ENCODE measurements around the gene TMEM270. TPM values are rescaled to one million over a fixed set of nuclear protein-coding genes. Genes with fewer than 3 reads are reported as not detected.
"Not testable (repeated sequence)": the region's sequence is repeated elsewhere in the genome, so short reads cannot be mapped to it uniquely, and the experiment has no call there.

Gene TMEM270
- total RNA-seq, 1 donor from 2014 or later = not detected

DNA sequence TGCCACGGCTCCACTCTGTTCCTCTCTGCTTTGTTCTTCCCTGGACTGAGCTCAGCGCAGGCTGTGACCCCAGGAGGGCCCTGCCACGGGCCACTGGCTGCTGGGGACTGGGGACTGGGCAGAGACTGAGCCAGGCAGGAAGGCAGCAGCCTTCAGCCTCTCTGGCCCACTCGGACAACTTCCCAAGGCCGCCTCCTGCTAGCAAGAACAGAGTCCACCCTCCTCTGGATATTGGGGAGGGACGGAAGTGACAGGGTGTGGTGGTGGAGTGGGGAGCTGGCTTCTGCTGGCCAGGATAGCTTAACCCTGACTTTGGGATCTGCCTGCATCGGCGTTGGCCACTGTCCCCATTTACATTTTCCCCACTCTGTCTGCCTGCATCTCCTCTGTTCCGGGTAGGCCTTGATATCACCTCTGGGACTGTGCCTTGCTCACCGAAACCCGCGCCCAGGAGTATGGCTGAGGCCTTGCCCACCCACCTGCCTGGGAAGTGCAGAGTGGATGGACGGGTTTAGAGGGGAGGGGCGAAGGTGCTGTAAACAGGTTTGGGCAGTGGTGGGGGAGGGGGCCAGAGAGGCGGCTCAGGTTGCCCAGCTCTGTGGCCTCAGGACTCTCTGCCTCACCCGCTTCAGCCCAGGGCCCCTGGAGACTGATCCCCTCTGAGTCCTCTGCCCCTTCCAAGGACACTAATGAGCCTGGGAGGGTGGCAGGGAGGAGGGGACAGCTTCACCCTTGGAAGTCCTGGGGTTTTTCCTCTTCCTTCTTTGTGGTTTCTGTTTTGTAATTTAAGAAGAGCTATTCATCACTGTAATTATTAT lies 28.9 kb upstream of the TMEM270 start:
- no peak for DNase-seq (ENCODE audit: low read depth in 2 of 2)

DNA sequence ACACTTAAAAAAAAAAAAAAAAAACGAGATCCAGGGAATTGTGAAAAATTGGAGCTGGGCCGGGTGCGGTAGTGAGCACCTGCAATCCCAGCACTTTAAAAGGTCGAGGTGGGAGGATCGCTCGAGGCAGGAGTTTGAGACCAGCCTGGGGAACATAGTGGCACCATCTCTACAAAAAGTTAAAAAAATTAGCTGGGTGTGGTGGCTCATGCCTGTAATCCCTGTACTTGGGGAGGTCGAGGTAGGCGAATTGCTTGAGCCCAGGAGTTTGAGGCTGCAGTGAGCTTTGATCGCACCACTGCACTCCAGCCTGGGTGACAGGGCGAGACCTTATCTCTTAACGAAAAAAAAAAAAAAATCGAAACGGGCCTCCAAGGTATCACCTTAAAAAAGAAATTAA lies 28.2 kb upstream of the TMEM270 start:
- DNase-seq (ENCODE audit: low read depth in 2 of 2) = no peak

DNA sequence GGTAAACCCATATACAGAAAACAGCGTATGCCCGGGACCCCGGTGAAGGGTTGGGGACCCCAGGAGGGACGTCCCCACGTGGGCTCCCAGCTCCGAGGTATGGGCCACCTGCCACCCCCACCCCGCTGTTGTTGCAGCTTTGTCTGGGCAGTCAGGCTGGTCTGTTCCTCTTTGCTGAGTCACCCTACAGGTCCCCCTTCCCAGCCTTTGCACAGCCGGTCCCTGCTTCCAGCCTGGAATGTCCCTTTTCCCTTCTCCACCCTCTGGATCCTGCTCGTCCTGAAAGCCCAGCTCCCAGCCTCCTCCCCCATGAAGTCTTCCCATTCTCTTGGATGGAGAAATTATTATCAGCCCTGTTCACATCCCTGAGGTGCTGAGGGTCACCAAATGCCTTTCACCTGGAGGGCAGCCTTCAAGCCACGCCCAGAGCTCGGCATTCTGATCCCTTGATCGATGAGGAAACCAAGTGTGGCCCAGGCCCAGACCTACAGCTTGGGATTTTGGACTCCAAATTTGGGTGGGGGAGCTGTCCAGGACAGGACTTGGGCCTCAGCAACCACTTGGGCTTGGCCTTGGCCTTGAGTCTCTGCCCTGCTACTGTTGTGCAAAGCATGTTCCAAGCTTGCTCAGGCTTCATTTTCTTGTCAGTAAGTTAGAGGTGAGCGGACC lies 27.6 kb upstream of the TMEM270 start:
- no peak for DNase-seq (ENCODE audit: low read depth in 2 of 2)

DNA sequence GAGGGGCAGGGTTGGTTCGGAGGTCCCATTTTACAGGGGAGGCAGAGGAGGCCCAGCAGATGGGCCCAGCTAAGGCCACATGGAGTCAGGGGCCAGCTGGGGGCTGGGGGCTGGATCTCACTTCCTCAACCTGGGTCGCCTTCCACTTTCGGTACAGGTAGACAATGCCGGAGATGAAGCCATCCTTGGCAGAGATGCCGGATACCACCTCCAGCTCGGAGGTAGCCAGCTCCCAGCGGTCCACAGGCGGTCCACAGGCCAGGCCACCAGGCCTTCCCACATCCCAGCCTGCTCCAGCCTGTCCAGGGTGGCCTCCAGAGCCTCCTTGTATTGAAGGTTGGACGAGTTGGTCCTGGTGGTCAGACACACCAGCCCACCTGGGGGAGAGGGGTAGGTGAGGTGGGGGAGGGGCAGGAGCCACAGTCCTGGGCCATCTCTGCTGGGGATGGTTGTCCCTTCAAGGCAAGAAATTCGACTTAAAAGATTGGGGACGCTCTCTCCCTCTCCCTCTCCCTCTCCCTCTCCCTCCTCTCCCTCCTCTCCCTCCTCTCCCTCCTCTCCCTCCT lies 26.2 kb upstream of the TMEM270 start:
- no peak for DNase-seq (ENCODE audit: low read depth in 2 of 2)

DNA sequence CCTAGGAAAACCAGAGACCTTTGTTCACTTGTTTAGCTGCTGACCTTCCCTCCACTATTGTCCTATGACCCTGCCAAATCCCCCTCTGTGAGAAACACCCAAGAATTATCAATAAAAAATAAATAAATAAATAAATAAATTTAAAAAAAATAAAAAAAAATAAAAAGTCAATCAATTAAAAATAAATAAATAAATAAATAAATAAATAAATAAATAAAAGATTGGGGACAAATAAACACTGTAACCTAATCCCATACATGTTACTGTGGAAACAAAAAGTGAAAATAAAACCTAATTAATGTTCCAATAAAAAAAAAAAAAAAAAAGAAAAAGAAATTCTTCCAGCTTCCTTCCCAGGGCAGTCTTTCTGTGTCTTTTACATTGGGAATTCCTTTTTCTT lies 23.8 kb upstream of the TMEM270 start:
- DNase-seq (ENCODE audit: low read depth in 2 of 2) = not testable (repeated sequence)

DNA sequence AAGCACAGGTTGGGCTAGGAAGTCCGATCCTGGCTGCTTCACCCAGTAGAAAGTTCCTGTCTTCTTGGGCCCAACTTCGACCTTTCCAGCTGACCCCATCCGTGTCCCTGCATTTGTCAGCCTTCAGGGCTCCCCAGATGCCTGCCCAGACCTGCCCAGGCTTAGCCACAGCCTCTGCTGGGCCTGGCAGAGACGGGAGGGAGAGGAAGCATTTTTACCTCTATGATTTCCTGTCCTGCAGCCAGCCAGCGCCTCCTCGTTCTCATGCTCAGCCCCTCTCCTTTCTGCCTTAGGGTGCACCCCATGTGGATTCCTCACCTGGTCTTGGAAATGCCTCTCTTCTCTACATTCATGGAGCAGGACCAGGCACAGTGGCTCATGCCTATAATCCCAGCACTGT lies 22.3 kb upstream of the TMEM270 start:
- no peak for DNase-seq (ENCODE audit: low read depth in 2 of 2)

DNA sequence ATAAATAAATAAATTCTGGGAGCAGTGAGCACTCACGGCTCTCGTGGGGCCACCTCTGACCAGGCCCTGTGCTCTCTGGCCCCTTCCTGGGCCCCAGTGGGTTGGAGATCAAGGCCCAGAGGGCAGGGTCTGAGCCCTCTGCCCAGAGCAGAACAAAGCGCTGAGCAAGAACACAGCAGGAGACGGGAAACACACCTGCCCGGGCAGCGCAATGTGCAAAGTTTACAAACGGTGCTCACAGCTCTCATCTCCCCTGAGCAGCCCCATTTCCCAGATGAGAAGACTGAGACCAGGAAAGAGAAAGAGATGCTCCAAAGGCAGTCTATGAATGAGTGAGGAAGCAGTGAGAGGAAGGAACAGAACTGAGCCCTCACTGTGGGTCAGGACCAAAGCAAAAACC lies 21.7 kb upstream of the TMEM270 start:
- DNase-seq (ENCODE audit: low read depth in 2 of 2) = no peak

DNA sequence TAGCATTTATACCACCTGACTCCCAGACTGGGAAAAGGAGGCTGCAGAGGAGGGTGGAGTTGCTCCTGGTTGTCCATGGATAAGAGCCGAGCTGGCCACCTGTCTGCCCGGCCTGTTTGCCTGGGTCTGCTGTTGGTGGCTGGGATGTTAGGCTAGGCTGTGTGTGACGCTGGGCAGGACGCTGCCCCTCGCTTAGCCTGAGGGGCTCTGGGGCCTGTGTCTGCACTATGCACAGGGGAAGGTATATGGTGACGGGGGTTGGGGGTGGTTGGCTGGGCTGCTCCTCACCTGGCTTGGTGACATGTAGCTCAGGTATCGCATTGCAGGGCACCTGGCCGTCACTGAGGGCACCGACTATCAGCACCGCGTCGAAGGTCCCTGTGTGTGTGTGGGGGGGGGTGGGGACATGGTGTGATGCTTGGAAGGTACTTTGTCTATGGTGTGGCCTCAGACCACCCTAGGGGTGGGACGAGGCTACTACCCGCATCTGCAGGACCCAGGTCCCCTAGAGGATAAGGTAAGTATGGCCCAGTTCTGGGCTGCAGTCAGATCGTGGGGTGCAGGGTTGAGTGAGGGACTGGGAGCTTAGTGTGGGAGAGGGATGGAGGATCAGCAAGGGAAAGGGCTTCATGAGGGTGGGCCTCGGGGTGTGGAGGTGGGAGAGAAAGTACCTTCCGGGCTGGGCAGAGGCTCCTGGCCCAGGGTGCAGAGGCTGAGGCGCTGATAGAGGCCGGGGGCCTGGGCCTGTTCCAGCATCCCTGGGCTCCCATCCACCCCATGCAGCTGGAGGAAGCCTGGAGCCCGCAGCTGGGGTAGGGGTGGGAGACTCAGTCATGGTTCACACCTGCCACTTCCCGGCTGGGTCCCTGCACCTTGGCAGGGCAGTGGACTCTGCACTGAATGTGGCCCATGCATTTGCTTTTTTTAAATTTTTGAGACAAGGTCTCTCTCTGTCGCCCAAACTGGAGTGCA lies 20.9 kb upstream of the TMEM270 start:
- DNase-seq (ENCODE audit: low read depth in 2 of 2) = no peak

DNA sequence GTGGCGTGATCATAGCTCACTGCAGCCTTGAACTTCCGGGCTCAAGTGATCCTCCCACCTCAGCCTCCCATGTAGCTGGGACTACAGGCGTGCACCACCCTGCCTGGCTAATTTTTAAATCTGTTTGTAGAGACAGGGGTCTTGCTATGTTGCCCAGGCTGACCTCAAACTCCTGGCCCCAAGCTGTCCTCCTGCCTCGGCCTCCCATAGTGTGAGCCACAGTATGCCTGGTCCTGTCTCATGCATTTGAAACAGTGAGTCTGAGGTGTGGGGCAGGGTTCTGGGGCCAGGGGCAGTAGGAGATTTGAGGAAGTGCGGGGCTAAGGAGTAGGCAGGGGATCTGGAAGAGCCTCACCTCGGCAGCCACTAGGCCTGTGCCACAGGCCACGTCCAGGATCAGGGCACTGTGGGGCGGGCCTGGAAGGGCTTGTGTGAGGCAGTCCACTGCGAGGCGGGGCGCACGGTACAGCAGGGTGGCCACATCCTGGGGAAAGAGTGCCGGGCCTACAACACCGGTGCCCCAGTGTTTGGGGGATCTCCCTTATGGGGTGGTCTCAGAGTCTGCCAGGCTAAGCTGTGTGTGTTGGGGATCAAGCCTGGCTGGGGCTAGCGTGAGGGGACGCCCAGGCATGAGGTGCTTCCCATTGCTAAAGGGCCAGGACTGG lies 20.1 kb upstream of the TMEM270 start:
- no peak for DNase-seq (ENCODE audit: low read depth in 2 of 2)

DNA sequence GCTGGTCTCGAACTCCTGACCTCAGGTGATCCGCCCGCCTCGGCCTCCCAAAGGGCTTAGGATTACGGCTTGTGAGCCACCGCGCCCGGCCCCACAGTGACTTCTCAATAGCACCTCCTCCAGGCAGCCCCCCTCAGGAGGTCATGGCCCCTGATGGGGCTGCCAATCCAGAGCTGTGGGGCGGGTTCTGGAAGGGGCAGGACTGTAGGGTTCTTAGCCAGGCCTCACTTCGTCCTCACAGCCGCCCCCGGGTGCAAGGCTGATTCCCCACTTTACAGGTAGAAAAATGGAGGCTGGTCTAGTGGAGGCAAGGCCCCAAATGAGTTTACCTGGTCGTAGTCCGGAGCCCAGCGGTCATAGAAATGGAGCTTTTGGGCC lies 19.3 kb upstream of the TMEM270 start:
- no peak for DNase-seq (ENCODE audit: low read depth in 2 of 2)

DNA sequence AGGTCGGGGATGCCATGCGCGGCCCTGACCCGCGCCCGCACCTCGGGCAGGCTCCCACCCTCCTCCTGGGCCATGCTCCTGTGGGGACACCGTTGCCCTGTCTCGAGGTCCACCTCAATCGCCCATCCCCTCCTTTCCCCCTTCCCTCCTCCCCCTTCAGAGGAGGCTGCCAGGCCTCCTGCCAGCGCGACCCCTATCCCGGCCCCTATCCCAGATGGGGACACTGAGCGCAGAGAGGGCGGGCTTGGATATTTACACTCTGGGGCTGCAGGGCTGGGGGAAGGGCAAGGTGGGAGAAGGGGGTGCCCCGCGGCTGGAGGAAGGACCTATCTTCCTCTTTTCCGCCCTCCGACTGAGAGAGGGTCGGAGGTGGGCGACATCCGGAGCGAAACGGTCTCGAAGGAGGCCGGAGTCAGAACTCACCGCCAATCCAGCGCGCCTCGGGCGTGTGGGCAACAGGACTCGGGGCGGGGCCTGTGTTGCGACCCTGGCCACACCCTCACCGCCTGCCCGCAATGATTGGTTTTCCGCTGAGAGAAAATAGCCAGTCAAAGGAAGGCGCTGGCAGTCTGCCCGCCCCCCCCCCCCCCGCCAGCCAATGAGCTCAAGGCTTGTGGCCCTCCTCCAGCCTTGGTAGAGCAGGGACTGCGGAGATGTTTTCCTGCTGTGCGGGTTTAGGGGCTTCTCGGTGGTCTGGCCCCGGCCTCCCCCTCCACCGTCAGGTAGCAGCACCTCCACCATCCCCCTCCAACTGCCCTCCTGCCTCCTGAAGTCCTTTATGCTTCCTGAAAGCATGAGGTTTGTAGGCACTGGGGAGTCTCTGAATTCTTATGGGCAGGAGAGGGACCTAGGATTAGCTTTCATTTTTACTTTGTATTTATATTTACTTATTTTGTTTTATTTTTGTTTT lies 18.6 kb upstream of the TMEM270 start, which contains the start of gene METTL27:
TSS of gene METTL27 (minus strand) at position 450 of the 910 bp plus-strand sequence. CDS start at position 74, 376 bp downstream.
- DNase-seq (ENCODE audit: low read depth in 2 of 2) = peak; percentile 73 to 92

DNA sequence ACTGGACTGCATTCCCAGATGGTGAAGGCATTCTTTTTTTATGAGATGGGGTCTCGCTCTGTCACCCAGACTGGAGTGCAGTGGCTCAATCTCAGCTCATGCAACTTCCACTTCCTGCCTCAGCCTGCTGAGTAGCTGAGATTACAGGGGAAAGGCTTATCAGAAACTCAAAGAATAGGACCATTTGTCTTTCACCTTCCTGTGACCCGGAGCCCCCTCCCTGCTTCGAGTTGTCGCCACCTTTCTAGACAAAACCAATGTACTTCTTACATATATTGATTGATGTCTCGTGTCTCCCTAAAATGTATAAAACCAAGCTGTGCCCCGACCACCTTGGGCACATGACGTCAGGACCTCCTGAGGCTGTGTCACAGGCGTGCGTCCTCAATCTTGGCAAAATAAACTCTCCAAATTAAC lies 16.8 kb upstream of the TMEM270 start:
- DNase-seq (ENCODE audit: low read depth in 2 of 2) = no peak

DNA sequence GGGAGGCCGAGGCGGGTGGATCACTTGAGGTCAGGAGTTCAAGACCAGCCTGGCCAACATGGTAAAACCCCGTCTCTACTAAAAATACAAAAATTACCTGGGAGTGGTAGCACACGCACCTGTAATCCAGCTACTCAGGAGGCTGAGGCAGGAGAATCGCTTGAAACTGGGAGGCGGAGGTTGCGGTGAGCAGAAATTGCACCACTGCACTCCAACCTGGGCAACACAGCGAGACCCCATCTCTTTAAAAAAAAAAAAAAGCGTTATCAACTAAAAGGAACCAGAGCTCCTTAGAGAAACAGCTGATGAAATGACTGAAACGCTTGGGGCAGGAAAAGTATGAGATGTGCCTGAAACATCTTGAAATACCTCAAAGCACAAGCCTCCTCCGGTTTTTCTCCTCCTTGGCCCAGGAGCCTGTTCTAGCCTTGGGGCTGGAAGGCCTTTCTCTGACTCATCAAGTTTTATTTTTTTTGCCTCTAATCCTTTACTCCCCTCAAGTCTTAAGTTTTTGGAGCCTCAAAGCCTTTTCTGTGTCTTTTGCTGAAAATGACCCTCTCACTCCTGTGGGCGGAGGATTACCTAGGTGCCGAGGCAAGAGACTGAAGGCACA lies 16.0 kb upstream of the TMEM270 start:
- no peak for DNase-seq (ENCODE audit: low read depth in 2 of 2)

DNA sequence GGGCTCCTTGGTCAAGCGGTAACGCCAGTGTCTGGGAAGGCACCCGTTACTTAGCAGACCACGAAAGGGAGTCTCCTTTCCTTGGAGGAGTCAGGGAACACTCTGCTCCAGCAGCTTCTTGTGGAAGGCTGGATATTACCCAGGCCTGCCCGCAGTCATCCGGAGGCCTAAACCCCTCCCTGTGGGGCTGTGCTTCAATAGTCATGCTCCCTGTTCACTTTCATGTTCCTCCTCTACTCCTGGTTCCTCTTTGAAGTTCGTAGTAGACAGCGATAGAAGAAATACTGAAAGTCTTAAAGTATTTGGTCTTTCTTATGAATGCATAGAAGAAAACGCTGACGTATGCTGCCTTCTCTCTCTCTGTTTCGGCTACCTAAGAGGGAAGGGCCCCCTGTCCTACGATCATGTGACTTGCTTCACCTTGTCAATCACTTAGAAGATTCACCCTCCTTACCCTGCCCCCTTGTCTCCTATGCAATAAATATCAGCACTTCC lies 15.2 kb upstream of the TMEM270 start:
- DNase-seq (ENCODE audit: low read depth in 2 of 2) = not testable (repeated sequence)

DNA sequence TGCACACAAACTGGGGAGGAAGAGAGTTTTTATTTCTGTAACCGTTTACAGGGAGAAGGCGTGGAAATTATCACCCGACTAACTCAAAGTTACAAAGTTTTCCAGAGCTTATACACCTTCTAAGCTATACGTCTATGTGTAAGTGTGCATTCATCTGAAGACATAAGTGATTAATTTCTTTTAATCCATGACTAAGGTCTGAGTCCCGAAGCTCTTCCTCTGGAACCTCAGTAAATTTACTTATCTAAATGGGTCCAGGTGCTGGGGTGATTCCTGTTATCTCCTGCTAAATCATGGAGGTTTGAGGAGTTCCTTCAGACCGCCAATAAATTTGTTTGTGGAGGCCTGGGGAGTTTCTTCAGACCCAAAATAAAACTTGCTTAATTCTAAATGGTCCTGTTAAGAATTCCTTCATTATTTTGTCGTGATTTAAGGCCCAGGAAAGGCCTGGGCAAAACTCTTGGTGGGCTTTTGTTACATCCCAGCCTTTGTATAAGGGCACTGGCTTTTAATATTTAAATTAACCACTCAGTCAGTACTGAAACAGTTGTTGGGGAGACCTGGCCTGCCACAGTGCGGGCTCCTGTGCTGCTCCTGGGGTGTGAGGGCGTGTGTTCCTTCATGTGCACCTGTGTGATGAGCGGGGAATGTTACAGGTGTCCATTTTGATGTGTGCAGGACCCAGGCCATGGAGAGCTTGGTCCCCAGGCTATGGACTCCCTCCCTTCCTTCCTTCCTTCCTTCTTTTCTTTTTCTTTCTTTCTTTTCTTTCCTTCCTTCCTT lies 12.8 kb upstream of the TMEM270 start:
- DNase-seq (ENCODE audit: low read depth in 2 of 2) = no peak

DNA sequence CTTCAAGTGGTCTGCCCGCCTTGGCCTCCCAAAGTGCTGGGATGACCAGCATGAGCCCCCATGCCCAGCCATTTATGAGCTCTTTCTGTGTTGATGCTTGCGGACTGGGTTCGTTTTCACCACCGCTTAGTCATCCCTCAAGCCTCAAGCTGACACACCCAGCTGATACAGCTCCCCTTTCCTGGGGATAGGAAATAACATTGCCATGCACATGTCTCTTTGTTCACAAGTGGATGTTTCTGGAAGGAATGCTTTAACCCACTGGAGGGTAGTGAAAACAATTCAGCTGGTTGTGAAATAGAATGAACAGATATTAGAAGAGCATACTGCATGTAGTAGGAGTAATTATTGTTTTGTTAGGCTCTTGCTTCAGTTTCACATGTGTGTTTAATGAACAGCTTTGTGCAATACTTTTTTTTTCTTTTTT lies 10.2 kb upstream of the TMEM270 start:
- DNase-seq (ENCODE audit: low read depth in 2 of 2) = peak; percentile 50 to 92

DNA sequence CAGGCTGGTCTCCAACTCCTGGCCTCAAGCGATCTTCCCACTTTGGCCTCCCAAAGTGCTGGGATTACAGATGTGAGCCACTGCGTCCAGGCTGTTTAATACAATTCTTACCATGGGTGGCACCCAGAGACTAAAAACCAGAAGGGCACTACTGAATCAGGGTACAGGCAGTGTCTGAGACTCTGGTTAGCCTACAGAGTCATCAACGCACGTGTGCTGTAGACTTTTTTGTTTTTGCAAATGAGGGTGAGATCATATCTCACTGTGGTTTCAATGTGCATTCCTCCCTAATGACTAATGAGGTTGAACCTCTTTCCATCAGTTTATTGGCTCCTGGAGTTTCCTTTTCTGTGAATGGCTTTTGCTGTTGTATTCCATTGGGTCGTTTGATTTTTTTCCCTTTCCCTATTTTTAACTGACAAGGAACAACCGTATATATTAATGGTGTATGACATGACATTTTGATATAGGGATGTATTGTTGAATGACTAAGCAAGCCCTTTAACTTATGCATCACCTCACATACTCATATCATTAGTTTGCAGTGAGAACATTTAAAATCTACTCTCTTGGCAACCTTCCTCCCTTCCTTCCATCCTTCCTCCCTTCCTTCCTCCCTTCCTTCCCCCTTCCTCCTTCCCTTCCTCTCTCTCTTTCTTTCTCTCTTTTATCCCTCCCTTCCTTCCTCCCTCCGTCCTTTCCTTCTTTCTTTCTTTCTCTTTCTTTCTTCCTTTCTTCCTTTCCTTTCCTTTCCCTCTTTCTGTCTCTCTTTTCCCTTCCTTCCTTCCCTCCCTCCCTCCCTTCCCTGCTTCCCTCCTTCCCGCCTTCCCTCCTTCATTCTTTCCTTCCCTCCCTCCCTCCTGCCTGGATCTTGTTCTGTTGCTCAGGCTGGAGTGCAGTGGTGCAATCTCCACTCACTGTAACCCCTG lies 9.3 kb upstream of the TMEM270 start:
- peak; percentile 84 to 96 for DNase-seq (ENCODE audit: low read depth in 2 of 2)
